SKM-1 (cell line): ENCODE results near the gene CAPN14.
A peak's percentile ranks its signal among the peaks of the same experiment; 100 is the strongest.

Experiments
- DNase-seq: peaks from one replicate; lab custom pipeline; 2025; ENCODE audit not compliant: unreplicated experiment; lab: John Stamatoyannopoulos, UW

Gene CAPN14

GRCh38 chr2:31142110-31142509 is 75.2 kb downstream of the CAPN14 start:
- DNase-seq = no peak

- no peak for DNase-seq
These were observed 75.8 kb downstream of the CAPN14 start for GRCh38 chr2:31141443-31142085.

GRCh38 chr2:31140151-31140550 is 77.2 kb downstream of the CAPN14 start:
- no peak for DNase-seq

- DNase-seq = no peak
These were observed 77.6 kb downstream of the CAPN14 start for GRCh38 chr2:31139671-31140070.

- peak; percentile 48 for DNase-seq
These were observed 79.0 kb downstream of the CAPN14 start, which contains the start of gene GALNT14 for GRCh38 chr2:31138037-31138962. Gene GALNT14 (minus strand): TSS chr2:31138440. CDS start chr2:31138086, 354 bp downstream.

GRCh38 chr2:31137211-31138036 is 79.9 kb downstream of the CAPN14 start:
- no peak for DNase-seq

GRCh38 chr2:31136732-31137131 is 80.6 kb downstream of the CAPN14 start:
- no peak for DNase-seq

- DNase-seq = no peak
These were observed 81.3 kb downstream of the CAPN14 start for GRCh38 chr2:31136000-31136399.

GRCh38 chr2:31134480-31134879 is 82.8 kb downstream of the CAPN14 start:
- no peak for DNase-seq

GRCh38 chr2:31132786-31133185 is 84.5 kb downstream of the CAPN14 start:
- DNase-seq = no peak

GRCh38 chr2:31131871-31132270 is 85.4 kb downstream of the CAPN14 start:
- DNase-seq = no peak

- no peak for DNase-seq
These were observed 87.7 kb downstream of the CAPN14 start for GRCh38 chr2:31129375-31130171.

- DNase-seq = no peak
These were observed 89.4 kb downstream of the CAPN14 start for GRCh38 chr2:31127931-31128330.

GRCh38 chr2:31125918-31126695 is 91.2 kb downstream of the CAPN14 start:
- no peak for DNase-seq

- no peak for DNase-seq
These were observed 92.4 kb downstream of the CAPN14 start for GRCh38 chr2:31124904-31125303.
